GM21390 (cell line): Measurements from ENCODE around the gene TXN.

Source experiments
- ATAC-seq: cut with Tn5 transposase; IDR thresholded peaks from one replicate; pipeline ENCODE4 v1.9.1; 2021; ENCODE audit not compliant: unreplicated experiment

The TXN gene

DNA sequence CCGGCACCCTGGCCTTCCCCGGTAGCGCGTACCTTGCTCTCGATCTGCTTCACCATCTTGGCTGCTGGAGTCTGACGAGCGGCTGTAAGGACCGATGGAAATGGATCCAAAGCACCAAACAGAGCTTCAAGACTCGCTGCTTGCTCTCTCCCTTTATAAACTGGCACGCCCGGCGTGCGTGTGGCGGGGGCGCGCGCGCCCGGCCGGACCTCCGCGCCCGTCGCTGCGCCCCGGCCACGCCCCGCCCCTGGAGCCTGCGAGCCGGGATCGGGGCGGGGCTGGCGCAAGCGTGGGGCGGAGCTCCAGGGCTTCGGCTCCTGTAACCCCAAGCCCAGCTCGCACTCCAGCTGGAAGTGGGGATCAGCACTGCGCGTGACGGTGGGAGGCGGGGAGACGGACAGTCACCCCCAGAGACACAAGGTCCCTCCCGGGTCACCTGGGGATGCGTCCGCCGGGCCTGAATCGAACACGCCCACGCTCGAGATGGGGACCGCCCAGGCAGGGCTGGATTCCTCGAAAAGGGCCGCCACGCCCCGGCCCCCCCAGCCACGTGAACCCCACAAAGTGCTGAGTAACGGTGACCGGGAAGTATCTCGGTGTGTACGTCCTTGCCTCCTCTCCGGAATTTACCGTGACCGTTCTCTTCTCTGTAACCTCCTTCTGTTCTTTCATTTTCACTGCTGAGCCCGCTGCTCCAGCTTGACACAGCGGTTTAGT lies at the start of gene TXN:
Gene TXN (minus strand): TSS at position 128 of the 717 bp plus-strand sequence. CDS start 72 bp downstream, at position 56.
- peak; percentile 72 for ATAC-seq

GRCh38 chr9:110303133-110303532 lies 46.8 kb upstream of the TXN start:
- ATAC-seq = no peak

- no peak for ATAC-seq
These were observed 41.8 kb upstream of the TXN start for GRCh38 chr9:110298043-110298605.

GRCh38 chr9:110293248-110293647 lies 36.9 kb upstream of the TXN start:
- ATAC-seq = no peak

DNA sequence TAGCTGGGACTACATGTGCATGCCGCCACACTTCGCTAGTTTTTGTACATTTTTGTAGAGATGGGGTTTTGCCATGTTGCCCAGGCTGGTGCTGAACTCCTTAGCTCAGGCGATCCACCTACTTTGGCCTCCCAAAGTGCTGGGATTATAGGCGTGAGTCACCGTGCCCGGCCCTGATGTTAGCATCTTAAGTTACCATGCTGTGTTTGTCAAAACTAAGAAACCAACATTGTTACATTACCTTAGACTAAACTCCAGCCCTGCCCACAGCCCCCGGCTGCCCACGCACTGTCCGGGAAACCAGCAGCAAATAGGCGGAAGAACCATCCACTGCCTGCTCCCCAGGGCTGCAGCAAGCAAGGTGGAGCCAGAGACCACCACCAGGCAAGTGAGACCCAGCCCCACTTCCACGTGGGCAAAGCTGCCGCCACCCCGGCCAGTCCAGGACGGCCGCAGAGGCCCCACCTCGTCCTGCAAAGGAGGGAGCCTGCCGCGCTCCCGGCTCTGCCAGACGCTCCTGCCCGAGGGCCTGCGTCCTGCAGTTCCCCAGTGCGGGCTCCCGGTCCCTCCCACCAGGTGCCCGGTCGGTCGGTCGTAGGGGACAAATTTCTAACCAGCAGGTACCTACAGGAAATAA lies 35.7 kb upstream of the TXN start:
- no peak for ATAC-seq

- no peak for ATAC-seq
These were observed 33.7 kb upstream of the TXN start for GRCh38 chr9:110290001-110290400.

DNA sequence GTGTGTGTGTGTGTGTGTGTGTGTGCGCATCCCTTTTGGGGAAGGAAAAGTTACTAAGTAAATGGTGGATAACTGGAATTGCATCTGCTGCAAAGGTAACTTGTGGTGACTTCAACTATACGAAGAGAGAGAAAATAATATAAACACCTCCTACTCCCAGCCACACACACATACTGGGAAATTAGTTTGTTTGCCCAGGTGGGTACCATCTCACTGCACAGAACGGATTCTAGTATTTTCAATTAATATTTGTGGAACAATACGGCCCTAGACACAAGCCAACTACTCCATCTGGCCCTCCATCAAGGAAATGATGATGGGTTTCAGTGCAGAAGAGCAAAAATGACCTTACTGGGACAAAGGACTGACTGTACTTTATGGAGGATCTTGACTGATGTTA lies 32.2 kb upstream of the TXN start:
- ATAC-seq = no peak

DNA sequence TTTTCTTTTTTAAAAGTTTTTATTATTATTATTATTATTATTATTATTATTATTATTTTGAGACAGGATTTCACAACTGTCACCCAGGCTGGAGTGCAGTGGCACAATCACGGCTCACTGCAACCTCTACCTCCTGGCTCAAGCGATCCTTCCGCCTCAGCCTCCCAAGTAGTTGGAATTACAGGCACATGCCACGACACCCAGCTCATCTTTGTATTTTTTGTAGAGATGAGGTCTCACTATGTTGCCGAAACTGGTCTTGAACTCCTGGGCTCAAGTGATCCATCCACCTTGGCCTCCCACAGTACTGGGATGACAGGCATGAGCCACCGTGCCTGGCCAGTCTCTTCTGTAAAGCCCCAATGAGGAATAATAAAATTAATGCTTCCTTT lies 31.0 kb upstream of the TXN start:
- ATAC-seq = no peak

GRCh38 chr9:110284211-110284844 lies 28.0 kb upstream of the TXN start:
- ATAC-seq = no peak

- no peak for ATAC-seq
These were observed 27.4 kb upstream of the TXN start for GRCh38 chr9:110283751-110284150.

GRCh38 chr9:110282739-110283081 lies 26.4 kb upstream of the TXN start:
- ATAC-seq = no peak

GRCh38 chr9:110282018-110282738 lies 25.9 kb upstream of the TXN start:
- ATAC-seq = no peak

- no peak for ATAC-seq
These were observed 21.9 kb upstream of the TXN start for GRCh38 chr9:110278080-110278707.

GRCh38 chr9:110276781-110277180 lies 20.5 kb upstream of the TXN start:
- no peak for ATAC-seq

DNA sequence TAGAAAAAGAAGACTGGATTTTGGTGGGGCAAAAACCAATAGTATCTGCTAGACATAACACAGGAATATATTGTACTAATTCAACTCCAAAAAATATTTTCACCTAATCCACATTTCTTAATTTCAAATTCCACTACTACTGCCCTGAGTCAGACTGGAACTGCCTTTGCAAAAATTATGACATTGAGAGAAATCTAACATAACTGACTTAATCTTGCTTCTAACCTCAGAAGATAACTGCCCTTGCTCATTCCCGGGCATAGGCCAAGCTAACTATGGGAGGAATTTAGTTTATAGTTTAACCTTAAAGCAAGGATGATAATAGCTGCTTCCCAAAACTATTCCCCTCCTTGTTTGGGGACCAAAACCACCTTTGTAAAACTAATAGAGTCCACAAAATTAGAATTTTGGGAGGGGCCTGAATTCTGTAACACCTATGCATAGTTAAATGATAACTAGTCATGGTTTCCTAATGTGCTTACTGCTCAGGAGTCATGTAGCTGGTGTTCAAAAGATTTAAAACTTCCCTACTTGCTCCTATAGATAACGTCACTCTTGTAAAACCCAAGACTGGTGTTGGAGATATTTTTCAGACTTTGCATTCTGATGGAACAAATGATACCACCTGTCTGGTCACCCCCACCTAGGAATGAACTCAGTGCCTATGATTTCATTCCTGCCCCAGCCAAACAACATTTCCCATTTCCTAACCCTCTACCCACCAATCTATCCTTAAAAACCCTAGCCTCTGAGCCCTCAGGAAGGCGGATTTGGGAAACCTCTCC lies 14.1 kb upstream of the TXN start:
- no peak for ATAC-seq

DNA sequence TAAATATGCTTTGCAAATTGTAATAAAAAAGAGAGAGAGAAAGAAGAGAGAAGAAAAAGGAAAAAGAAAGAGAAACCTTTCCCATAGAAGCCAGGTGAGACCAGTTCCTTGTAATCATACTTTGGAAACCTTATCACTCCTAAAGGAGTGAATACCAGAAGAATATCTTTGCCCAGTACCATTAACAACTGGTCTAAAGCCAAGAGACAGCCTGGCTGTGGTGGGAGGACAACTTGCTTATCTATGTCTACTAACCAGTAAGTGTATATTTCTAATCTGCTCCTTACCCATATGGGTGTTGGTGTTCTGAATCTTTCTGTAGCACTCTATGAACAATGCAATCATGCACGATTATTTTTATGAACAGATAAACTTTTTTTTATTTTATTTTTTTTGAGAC lies 10.5 kb upstream of the TXN start:
- ATAC-seq = no peak

DNA sequence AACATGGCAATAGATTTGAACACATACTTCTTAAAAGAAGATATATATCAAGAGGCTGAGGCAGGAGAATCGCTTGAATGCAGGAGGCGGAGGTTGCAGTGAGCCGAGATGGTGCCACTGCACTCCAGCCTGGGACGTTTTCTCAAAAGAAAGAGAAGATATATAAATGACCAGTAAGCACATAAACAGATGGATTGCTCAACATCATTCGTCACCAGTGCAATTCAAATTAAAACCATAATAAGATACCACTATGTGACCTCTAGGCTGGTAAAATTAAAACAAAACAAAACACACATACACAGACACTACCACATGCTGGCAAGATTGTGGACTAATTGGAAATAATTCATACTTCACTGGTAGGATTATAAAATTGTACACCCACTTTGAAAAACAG lies 5.3 kb upstream of the TXN start:
- no peak for ATAC-seq

GRCh38 chr9:110260911-110261310 lies 4.6 kb upstream of the TXN start:
- ATAC-seq = no peak

- ATAC-seq = no peak
These were observed 3.3 kb upstream of the TXN start for GRCh38 chr9:110259566-110259965.

DNA sequence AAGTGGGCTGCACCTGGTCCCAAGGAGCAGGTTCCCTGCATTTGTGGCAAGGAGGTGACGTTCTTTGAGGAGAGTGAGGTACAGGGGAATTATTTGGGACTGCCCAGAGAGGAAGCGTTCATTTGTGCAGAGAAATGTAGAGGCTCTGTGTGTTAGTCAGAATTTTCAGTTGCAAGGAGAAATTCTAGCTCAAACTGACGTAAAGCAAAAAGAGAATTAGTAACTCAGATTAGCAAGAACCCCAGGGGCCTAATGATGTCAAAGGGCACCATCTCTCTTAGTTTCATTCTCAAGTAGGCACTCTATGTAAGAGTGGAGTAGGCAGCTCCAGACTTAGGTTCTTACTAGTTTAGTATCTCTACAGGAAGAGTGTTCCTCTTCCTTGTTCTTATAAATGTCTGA lies 2.4 kb upstream of the TXN start:
- ATAC-seq = no peak
